Brain pericyte (primary cell): ENCODE results near the gene RNF223.
"Not testable (repeated sequence)": the region's sequence is repeated elsewhere in the genome, so short reads cannot be mapped to it uniquely, and the experiment has no call there.

Experiments used
- DNase-seq: peaks from one replicate; pipeline ENCODE4 v3.0.0-alpha.2; 2012; ENCODE audit warnings: low read depth, low spot score

The RNF223 gene

DNA sequence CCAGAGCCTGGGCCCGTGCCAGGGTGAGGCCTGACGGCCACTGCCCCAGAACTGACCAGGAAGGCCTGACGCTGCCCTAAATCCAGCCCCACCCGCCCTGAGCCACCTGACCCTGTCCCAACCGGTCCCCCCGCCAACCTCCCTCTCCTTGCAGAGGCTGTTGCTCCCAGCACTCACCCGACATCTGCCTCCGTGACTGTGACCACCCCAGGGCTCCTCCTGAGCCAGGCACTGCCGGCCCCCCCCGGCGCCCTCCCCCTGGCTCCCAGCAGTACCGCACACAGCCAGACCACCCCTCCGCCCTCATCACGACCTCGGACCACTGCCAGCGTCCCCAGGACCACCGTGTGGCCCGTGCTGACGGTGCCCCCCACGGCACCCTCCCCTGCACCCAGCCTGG lies 27.9 kb downstream of the RNF223 start:
- DNase-seq, result no peak

DNA sequence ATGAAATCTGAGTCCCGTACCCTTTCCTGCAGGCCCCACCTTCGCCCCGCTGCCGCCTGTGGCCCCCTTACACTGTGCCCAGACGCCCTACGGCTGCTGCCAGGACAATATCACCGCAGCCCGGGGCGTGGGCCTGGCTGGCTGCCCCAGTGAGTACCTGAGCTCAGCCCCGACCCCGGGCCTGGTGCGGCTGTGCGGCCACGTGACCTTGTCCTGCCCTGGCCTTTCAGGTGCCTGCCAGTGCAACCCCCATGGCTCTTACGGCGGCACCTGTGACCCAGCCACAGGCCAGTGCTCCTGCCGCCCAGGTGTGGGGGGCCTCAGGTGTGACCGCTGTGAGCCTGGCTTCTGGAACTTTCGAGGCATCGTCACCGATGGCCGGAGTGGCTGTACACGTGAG lies 29.0 kb downstream of the RNF223 start:
- DNase-seq, result no peak

DNA sequence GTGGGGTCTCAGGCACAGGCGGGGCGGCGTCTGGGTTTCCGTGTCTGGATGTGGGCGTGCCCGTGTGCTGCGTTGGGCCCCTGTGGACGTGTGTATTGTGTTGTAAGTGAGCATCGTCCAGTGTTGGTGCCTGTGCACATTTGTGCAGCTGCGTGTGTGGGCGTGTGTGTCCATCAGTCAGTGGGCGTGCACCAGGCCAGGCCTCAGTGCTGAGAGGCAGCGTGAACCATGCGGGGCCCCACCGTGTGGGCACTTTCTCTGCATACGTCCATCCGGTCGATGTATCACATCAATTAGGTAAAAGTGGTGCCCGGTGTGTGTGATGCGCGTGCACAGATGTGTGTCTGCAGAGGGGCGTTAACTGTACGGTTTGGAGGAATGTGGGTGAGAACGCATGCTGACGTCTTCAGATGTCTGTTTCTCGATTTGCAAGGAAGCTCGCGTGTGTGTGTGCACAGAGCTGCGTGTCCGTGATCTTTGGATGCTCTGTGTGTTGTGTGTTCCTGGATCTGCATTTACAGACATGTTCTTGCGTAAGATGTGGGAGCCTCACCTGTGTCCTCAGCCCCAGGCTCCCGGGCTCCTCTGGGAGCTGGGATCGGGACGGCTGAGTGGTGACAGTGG lies 29.5 kb downstream of the RNF223 start:
- no peak for DNase-seq

DNA sequence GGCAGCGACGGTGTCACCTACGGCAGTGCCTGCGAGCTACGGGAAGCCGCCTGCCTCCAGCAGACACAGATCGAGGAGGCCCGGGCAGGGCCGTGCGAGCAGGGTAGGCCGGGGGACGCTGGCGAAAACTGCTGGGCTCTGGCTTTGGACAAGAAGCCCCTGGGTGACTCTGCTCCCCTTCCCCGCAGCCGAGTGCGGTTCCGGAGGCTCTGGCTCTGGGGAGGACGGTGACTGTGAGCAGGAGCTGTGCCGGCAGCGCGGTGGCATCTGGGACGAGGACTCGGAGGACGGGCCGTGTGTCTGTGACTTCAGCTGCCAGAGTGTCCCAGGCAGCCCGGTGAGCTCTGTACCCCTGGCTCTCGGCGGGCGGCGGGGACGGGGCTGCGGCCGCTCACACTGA lies 30.2 kb downstream of the RNF223 start:
- DNase-seq, result no peak

DNA sequence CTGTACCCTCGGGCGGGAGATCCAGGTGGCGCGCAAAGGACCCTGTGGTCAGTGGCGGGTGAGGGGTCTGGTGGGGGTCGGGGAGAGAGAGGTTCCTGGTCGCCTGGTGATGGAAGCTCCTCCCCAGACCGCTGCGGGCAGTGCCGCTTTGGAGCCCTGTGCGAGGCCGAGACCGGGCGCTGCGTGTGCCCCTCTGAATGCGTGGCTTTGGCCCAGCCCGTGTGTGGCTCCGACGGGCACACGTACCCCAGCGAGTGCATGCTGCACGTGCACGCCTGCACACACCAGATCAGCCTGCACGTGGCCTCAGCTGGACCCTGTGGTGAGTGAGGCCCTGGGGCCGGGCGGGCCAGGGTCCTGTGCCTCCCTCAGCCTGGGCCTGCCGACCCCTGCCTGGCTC lies 30.7 kb downstream of the RNF223 start:
- DNase-seq, result no peak

DNA sequence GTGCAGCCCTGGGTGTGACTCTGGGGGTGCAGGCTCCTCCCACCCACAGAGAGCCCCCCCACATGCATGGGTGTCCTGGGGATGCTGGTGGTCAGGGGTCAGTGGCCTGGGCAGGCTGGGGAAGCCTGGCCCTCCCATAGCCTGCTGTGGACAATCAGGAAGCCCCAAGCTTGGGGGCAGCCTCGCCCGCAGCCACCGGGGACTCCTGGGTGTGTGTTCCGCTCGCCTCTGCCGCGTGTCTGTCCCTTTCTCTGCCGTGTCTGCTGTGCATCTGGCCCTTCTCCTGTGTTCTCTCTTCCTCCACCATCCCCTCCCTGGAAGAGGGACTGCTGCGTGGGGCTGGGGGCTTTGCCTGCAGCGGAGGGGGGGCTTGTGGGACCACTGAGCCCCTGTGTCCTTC lies 31.3 kb downstream of the RNF223 start:
- DNase-seq, result no peak

DNA sequence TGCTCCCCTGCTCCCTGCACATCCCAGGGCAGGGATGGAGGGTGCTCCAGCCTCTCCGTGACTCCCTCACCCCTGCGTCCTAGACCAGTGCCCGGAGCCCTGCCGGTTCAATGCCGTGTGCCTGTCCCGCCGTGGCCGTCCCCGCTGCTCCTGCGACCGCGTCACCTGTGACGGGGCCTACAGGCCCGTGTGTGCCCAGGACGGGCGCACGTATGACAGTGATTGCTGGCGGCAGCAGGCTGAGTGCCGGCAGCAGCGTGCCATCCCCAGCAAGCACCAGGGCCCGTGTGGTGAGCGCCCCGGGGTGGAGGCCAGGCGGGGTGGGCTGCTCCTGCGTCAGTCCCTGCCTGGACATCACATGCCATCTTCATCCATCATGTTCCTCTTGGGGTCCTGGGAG lies 32.2 kb downstream of the RNF223 start:
- no peak for DNase-seq

DNA sequence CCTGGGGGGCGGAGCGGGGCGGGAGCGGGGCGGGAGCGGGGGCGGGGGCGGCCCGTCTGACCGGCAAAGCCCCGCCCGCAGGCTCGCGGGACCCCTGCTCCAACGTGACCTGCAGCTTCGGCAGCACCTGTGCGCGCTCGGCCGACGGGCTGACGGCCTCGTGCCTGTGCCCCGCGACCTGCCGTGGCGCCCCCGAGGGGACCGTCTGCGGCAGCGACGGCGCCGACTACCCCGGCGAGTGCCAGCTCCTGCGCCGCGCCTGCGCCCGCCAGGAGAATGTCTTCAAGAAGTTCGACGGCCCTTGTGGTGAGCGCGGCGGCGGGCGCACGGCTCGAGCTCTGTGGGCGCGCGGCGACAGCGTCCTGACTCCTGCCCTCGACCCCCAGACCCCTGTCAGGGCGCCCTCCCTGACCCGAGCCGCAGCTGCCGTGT lies 33.0 kb downstream of the RNF223 start:
- no peak for DNase-seq

DNA sequence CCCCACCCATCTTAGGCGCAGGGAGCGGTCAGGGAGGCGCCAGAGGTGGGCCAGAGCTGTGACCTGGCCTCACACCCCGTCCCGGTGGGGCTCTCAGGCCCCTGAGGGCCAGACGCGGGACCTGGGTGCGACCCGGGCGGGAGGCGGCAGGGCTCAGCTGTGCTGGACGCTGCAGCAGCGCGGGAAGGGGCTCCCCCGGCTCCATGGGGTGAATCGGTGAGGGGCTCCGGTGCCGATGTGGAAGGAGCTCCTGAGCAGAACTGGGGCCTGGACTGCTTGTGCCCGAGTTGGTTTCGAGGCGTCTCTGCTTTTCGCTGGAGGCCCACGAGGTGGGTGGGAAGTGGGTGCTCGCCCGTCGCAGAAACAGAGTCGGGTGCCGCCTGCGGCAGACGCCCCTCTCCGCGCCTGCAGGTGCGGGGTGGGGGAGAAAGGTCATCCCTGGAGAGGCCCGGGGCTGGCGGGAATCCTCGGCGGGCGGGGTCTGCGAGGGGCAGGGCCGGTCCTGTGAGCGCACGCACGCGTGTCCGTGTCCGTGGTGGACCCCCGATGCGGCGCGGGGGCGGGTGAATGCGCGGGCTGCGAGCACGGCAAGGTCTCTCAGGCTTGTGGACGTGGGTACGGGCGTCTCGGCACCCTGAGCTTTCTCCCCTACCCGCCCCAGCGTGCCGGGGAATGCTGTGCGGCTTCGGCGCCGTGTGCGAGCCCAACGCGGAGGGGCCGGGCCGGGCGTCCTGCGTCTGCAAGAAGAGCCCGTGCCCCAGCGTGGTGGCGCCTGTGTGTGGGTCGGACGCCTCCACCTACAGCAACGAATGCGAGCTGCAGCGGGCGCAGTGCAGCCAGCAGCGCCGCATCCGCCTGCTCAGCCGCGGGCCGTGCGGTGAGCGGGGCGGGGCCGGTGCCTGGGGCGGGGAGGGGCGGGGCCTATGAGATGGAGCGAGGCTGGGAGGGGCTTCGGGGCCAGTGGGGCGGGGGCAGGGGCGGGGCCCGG lies 33.8 kb downstream of the RNF223 start:
- no peak for DNase-seq

DNA sequence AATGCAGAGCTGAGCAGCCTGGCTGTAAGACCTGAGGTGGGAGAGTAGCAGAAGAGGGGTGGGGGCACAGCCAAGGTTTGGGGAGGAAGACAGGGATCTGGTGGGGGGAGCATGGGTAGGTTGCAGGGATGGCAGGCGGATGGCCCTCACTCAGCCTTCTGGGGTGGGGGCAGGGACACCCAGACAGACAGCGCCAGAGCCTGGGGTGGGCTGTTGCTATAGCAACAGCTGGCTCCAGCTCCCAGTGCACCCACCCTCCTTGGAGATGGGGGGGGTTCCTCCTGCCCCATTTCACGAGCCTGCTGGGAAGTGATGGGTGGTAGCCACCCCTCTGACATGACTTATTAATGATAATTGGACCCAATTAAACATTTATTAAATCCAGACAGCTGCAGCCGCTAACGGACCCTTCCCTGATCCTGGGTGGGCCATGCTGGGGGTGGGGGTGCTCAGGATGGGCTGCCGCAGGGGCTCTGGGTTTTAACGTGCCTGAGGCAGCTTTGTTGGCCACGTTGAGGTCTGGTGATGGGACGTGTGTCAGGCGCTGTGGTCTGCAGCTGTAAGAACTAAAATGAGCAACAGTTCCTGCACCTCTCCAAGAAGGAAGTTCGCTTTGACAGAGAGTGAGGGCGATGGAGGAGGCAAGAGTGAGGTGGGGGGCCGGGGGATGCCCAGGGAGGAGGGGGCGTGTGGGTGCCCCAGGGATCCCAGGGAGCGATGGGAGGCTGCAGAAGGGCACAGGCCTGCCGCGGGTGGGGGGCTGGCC lies 34.8 kb downstream of the RNF223 start:
- DNase-seq, result no peak

DNA sequence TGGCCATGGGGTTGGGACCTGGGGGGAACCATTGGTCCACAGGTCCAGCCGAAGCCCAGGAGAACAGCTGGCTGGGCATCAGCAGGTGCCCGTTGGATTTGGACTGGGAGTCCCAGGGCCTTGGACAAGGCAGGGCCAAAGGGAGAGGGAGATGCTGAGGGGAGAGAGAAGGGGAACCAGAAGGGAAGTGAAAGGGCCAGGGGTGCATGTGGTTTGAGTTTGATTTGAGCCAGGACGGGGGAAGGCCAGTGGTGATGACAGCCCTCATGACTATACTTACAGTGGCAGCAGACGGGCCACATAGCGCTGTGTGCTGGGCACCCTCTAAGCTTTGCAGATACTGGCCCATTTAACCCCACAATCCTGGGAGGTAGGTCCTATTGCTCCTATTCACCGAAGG lies 35.4 kb downstream of the RNF223 start:
- DNase-seq, result no peak

DNA sequence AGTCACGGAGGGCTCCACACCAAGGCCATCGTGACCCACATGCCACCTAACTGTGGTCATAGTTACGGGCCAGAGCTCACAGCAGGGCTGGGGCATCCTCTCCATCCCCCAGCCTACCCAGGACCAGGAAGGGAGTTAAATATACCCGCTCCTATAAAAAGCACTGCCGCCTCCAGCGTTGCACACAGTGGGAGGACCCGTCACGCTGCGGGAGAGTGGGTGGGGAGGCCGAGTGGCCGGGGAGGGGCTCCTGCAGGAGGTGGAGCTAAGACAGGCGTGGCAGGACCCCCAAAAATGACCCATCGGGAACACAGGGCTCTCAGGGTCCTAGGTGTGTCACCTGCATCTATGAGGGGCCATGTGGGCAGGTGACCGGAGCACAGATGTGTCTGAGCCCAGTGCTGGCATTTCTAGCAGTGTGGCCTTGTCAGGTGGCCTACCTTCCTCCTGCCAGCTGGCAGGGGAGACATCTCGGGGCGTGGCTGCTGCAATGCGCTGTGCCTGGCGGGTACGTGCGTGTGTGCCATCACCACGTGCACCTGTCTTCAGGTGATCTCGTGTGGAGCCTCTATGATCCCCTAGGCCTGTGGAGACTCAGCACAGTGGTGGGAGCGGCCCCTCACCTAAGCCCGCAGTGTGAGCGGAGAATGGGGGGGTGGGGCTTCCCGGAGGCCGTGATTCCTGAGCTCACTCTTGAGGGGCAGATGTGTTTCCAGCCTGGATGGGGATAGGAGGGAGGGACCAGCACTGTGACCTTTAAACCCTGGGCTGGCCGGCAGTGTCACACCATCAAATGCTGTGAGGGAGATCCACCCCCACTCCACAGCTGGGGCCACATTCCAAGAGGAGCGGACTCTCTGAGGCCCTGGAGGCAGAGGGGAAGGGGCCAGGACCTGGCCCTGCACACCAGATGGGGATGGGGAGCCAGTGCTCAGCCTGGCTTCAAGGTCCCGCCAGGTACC lies 36.5 kb downstream of the RNF223 start:
- DNase-seq, result no peak

DNA sequence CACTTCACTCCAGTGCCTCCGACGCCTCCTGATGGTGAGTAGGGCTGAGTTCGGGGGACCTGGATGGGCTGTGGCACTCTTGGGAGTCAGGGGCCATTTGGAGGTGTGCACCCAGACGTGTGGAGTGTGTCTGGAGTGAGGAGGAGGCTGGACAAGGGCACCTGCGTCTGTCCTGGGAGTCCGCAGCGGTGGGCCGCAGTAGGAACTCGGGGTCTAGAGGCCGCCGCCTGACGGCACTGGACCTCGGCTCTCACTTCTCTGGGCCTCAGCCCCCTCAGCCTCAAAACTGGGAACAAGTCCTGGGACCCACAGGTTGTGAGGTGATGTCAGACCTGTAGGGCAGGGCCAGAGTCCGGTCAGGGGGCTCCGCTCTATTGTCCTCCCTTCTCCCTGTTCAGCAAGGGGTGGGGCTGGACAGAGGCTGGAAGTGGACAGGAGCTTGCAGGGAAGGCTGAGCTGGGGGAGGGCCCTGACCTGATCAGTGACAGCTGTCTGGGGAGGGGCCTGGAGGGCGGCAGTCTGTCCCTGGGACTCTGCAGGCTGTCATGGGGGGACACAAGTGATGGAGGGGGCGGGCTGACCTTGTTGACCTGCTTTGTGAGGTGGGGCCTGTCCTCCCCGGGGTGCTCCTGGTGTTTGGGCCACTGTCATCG lies 38.7 kb downstream of the RNF223 start:
- no peak for DNase-seq

DNA sequence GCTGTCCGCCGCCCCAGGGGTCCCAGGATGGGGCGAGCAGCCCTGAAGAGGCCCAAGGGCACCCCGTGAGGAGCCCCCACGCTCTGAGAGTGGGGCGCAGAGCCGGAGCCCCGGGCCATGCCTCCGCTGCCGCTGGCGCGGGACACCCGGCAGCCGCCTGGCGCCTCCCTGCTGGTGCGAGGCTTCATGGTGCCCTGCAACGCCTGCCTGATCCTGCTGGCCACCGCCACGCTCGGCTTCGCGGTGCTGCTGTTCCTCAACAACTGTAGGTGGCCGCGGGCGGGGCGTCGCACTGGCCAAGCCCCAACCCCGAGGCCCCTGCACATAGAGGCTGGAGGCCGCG lies 39.7 kb downstream of the RNF223 start:
- DNase-seq, result no peak

DNA sequence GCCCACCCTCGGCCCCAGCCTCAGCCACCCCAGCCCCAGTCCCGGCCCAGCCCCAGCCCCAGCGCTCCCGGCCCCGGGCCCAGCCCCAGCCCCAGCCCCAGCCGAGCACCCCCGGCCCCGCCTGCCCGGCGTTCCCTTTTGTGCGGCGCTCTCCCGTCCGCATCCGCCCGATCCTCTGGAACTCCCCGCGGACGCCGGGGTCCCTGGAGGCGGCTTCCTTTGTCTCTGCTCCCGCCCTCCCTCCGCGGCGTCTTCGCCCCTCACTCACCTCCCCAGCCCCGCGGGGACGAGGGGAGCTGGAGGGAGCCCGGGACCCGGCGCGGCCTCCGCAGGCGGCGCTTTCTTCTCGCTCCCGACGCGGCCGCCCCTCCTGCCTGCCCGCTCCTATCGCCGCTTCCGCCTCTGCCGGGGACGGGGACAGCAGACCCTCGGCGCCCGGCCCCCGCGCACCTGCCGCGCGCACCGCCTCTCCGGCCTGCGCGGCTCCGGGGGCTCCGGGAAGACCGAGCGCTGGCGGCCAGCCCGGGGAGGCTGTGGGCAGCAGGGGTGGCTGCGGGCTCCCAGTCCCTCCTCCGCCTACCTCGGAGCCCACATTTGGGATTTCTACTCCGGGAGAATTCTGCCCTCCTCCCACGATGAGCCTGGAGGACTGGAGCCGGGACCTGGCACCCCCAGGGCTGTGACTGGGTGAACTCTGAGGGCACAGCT lies 40.2 kb downstream of the RNF223 start:
- DNase-seq, result no peak

DNA sequence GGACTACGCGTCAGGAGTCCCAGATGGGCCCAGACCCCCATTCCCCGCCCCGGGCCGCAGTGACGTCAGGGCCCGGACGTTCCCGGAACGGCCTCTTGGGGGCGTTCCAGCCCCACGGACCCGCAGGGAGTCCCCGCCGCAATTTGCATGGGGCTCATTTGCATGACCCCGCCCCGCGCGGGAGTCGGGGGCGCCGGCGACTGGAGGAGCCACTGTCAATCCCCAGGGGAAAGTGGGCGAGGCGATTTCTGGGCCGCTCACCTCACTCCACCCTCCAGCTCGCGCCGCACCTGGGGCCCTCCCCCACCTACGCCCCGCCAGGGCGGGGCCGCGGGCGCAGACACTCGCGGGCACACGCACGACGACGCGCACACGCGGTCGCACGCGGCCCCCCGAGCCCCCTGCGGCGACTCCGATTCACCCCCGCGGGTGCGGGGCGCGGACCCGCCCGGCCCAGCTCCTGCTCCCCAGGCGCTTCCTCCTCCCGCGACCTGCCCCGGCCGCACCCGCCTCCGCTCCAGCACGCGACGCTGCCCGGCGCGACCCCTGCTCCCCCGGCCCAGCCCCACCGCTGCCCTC lies 41.0 kb downstream of the RNF223 start:
- DNase-seq, result no peak

DNA sequence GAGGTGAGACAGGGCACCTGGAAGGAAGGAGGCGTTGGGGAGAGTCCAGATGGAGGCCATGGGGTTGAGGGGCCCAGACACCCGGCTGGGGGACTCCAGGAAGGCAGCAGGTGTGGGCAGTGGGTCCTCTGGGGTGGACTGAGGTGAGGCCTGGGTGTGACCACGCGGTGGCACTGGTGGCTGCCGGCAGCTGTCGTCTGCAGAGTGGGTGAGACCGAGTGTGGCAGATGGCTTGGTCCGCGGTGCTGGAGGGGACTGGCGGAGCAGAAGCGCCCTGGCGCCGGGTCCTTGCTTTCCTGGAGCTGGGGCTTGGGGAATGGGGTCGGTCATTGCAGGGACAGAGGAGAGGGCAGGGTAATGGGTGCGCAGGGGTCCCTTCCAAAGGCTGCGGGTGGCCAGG lies 41.7 kb downstream of the RNF223 start:
- no peak for DNase-seq

DNA sequence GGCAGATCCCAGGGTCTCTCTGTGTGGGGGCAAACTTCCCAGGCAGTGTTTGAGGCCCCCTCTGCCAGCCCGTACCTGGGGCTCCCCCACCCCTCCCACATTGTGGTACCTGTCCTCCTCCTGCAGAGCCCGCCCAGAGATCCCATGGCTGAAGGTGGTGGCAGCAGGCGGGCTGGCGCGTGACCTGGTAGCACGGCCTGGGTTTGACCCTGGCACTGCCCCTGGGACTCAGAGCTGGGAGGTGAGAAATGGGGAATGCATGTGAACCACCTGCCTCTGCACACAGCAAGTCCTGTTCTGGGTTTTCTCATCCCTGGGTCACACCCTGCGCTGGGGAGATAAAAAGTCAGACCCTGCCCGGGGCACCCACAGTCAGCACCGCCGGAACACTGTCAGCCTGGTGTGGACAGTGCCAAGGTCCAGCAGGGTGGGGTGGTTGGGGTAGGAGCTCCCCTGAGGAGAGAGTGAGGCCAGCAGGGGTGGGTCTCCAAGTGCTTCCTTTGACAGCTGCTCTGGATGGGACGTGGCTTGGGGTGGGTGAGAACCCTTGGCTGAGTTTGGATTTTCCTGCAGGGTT lies 42.4 kb downstream of the RNF223 start:
- no peak for DNase-seq

DNA sequence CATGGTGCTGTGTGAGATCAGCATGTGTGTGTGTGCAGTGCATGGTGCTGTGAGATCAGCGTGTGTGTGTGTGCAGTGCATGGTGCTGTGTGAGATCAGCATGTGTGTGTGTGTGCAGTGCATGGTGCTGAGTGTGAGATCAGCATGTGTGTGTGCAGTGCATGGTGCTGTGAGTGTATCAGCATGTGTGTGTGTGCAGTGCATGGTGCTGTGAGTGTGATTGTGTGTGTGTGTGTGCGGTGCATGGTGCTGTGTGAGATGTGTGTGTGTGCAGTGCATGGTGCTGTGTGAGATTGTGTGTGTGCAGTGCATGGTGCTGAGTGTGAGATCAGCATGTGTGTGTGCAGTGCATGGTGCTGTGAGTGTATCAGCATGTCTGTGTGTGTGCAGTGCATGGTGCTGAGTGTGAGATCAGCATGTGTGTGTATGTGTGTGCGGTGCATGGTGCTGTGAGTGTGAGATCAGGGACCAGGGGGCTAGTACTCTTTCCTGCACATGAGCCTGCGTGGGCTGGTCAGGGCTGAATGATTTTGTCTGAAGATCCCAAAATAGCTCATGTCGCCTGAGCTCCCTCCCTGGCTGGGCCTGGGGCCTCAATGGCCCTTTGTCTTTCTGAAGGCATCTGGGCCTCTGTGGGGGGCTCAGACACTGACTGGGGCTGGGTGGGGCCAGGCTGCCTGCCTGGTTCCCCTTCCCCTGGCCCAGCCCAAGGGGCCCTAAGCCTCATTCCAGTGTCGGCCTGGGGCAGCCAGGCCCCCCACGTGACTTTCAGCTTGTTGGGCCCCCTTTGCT lies 43.0 kb downstream of the RNF223 start:
- DNase-seq, result not testable (repeated sequence)
